ENCODE data around the gene NTN3.

Gene NTN3

GRCh38 chr16:2473446-2473926 lies 2.4 kb downstream of the NTN3 start:
- Histone ChIP-seq H3K4me3 (ENCODE audit: low read length in 2 of 2) (peak overlapping the region in 1 of 2 donors; percentile 72), H3K18ac (ENCODE audit: low read length) (peak overlapping the region; percentile 87)
- DNase-seq (ENCODE audit: low spot score) = no peak

GRCh38 chr16:2473999-2474876 lies 3.1 kb downstream of the NTN3 start:
- Histone ChIP-seq H4K8ac (ENCODE audit: low read depth, low read length) (peak overlapping the region; percentile 82), H3K9ac (ENCODE audit: low read depth, low read length, poor library complexity) (peak overlapping the region; percentile 99), H3K79me1 (ENCODE audit: low read depth, low read length) (peaks cover 13% of the 10 kb centered on the region), H3K9me3 (replicated peaks in 1 of 2; ENCODE audit: control insufficient read depth in 2 of 2, insufficient read depth in 1 of 2, low read depth in 1 of 2, low read length in 2 of 2) (no peaks in the 10 kb centered on the region), H3K18ac (ENCODE audit: low read length) (peak overlapping the region; percentile 100), H3K4ac (ENCODE audit: low read length) (peak overlapping the region; percentile 76), H3K4me1 (ENCODE audit: control insufficient read depth in 2 of 2, insufficient read depth in 1 of 2, low read depth in 1 of 2, low read length in 2 of 2) (peaks cover 25 to 30% of the 10 kb centered on the region in 2 donors), H3K4me3 (ENCODE audit: low read length in 2 of 2) (peak overlapping the region; percentile 79 to 91), H2BK120ac (ENCODE audit: low read depth, low read length) (no peak overlapping the region), H3K27ac (replicated peaks; ENCODE audit: low read length) (no peak overlapping the region), H3K27me3 (ENCODE audit: control insufficient read depth in 3 of 3, insufficient read depth in 3 of 3, low read depth in 1 of 3, low read length in 3 of 3) (peaks cover 0 to 24% (median 0%) of the 10 kb centered on the region in 3 experiments), H4K91ac (ENCODE audit: low read depth, low read length, poor library complexity) (no peak overlapping the region), H2AFZ (ENCODE audit: low read length) (peak overlapping the region; percentile 93), H2BK12ac (ENCODE audit: low read length) (peak overlapping the region; percentile 54), H3K36me3 (replicated peaks in 1 of 2; ENCODE audit: control insufficient read depth in 2 of 2, insufficient read depth in 2 of 2, low read length in 2 of 2) (no peaks in the 10 kb centered on the region), H3K23ac (ENCODE audit: low read depth, low read length, poor library complexity) (peak overlapping the region; percentile 99), H2BK15ac (ENCODE audit: low read length) (peak overlapping the region; percentile 88), H2BK5ac (ENCODE audit: low read length) (peak overlapping the region; percentile 82), H3K14ac (ENCODE audit: low read length) (peak overlapping the region; percentile 94), H3K4me2 (ENCODE audit: insufficient read depth, low read length, poor library complexity, severe bottlenecking) (peak overlapping the region; percentile 94), H2AK5ac (ENCODE audit: low read depth, low read length) (peak overlapping the region; percentile 96)
- DNase-seq (ENCODE audit: low spot score) = no peak
- no CpG with 5 or more reads among the region's 100 CpGs for WGBS, 2 donors (ENCODE audit: extremely low coverage in 2 of 2, insufficient read length in 2 of 2, insufficient replicate concordance in 1 of 2)

More at GRCh38 chr16:2473446-2473926, 2.4 kb downstream of the NTN3 start:
- no peak overlapping the region for H2BK12ac ChIP-seq (ENCODE audit: low read length)
- no peaks in the 10 kb centered on the region for H3K9me3 ChIP-seq (replicated peaks in 1 of 2; ENCODE audit: control insufficient read depth in 2 of 2, insufficient read depth in 1 of 2, low read depth in 1 of 2, low read length in 2 of 2)
- H3K36me3 ChIP-seq (replicated peaks in 1 of 2; ENCODE audit: control insufficient read depth in 2 of 2, insufficient read depth in 2 of 2, low read length in 2 of 2) = no peaks in the 10 kb centered on the region
- H2AK5ac ChIP-seq (ENCODE audit: low read depth, low read length) = peak overlapping the region; percentile 37
- H3K4me2 ChIP-seq (ENCODE audit: insufficient read depth, low read length, poor library complexity, severe bottlenecking) = peak overlapping the region; percentile 94
- peaks cover 31 to 37% of the 10 kb centered on the region in 2 donors for H3K4me1 ChIP-seq (ENCODE audit: control insufficient read depth in 2 of 2, insufficient read depth in 1 of 2, low read depth in 1 of 2, low read length in 2 of 2)
- H3K27me3 ChIP-seq (ENCODE audit: control insufficient read depth in 3 of 3, insufficient read depth in 3 of 3, low read depth in 1 of 3, low read length in 3 of 3) = peaks cover 0 to 24% (median 0%) of the 10 kb centered on the region in 3 experiments
- H2BK5ac ChIP-seq (ENCODE audit: low read length) = no peak overlapping the region
- WGBS, 2 donors (ENCODE audit: extremely low coverage in 2 of 2, insufficient read length in 2 of 2, insufficient replicate concordance in 1 of 2) = no CpG with 5 or more reads among the region's 49 CpGs
- H4K8ac ChIP-seq (ENCODE audit: low read depth, low read length) = no peak overlapping the region
- peaks cover 13% of the 10 kb centered on the region for H3K79me1 ChIP-seq (ENCODE audit: low read depth, low read length)
- H2BK120ac ChIP-seq (ENCODE audit: low read depth, low read length) = no peak overlapping the region
- H3K9ac ChIP-seq (ENCODE audit: low read depth, low read length, poor library complexity) = peak overlapping the region; percentile 99
- H2AFZ ChIP-seq (ENCODE audit: low read length) = peak overlapping the region; percentile 93
- H2BK15ac ChIP-seq (ENCODE audit: low read length) = no peak overlapping the region
- H3K4ac ChIP-seq (ENCODE audit: low read length) = peak overlapping the region; percentile 76
- no peak overlapping the region for H3K23ac ChIP-seq (ENCODE audit: low read depth, low read length, poor library complexity)
- H3K14ac ChIP-seq (ENCODE audit: low read length) = peak overlapping the region; percentile 71
- H4K91ac ChIP-seq (ENCODE audit: low read depth, low read length, poor library complexity) = peak overlapping the region; percentile 72
- no peak overlapping the region for H3K27ac ChIP-seq (replicated peaks; ENCODE audit: low read length)

DNA sequence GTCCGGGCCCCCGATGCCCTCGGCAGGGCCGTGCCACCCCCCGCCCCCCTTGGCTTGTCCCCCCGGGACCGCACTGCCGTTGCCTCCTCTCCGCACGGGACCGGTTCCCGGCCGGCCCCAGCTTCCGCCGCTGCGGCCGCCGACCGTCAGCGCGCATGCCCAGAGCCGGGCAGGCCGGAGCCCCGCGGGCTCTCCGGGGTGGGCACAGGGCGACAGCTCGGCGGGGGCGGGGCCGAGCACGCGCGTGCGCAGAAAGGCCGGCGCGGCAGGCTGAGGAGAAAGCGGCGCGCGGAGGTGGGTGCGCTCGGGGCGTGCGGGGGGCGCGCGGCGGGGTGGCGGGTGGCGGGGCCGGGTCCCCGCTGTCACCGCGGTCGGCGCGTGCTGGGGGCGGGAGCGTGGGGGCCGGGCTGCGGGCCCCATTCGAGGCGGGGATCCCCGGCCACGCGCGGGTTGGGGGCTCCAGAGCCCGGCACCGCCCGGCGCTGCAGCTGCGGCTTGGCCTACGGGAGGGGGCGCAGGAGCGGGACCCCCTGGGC lies 3.8 kb downstream of the NTN3 start, which contains the start of gene TBC1D24:
Gene TBC1D24, plus strand, starts transcription at position 251 of the 536 bp plus-strand sequence. CDS start 21,022 bp downstream, outside the sequence.
- Histone ChIP-seq H3K23ac (ENCODE audit: low read depth, low read length, poor library complexity) (peak within 1 kb of the TSS; percentile 99), H3K4me2 (ENCODE audit: insufficient read depth, low read length, poor library complexity, severe bottlenecking) (peak within 1 kb of the TSS; percentile 94), H2BK5ac (ENCODE audit: low read length) (peak within 1 kb of the TSS; percentile 82), H2AK5ac (ENCODE audit: low read depth, low read length) (peak within 1 kb of the TSS; percentile 96), H2AFZ (ENCODE audit: low read length) (peak within 1 kb of the TSS; percentile 93), H3K9ac (ENCODE audit: low read depth, low read length, poor library complexity) (peak within 1 kb of the TSS; percentile 99), H3K27ac (replicated peaks; ENCODE audit: low read length) (no peak within 1 kb of the TSS), H2BK15ac (ENCODE audit: low read length) (peak within 1 kb of the TSS; percentile 88), H3K79me1 (ENCODE audit: low read depth, low read length) (peaks cover 13% of the 10 kb centered on the region), H3K27me3 (ENCODE audit: control insufficient read depth in 3 of 3, insufficient read depth in 3 of 3, low read depth in 1 of 3, low read length in 3 of 3) (peaks cover 0 to 22% (median 0%) of the 10 kb centered on the region in 3 experiments), H3K4ac (ENCODE audit: low read length) (no peak within 1 kb of the TSS), H2BK12ac (ENCODE audit: low read length) (peak within 1 kb of the TSS; percentile 54), H4K8ac (ENCODE audit: low read depth, low read length) (peak within 1 kb of the TSS; percentile 82), H3K18ac (ENCODE audit: low read length) (peak within 1 kb of the TSS; percentile 100), H3K4me1 (ENCODE audit: control insufficient read depth in 2 of 2, insufficient read depth in 1 of 2, low read depth in 1 of 2, low read length in 2 of 2) (peaks cover 21 to 23% of the 10 kb centered on the region in 2 donors), H2BK120ac (ENCODE audit: low read depth, low read length) (no peak within 1 kb of the TSS), H3K4me3 (ENCODE audit: low read length in 2 of 2) (peak within 1 kb of the TSS; percentile 79 to 91), H3K9me3 (replicated peaks in 1 of 2; ENCODE audit: control insufficient read depth in 2 of 2, insufficient read depth in 1 of 2, low read depth in 1 of 2, low read length in 2 of 2) (no peaks in the 10 kb centered on the region), H3K14ac (ENCODE audit: low read length) (peak within 1 kb of the TSS; percentile 94), H4K91ac (ENCODE audit: low read depth, low read length, poor library complexity) (no peak within 1 kb of the TSS), H3K36me3 (replicated peaks in 1 of 2; ENCODE audit: control insufficient read depth in 2 of 2, insufficient read depth in 2 of 2, low read length in 2 of 2) (no peaks in the 10 kb centered on the region)
- no CpG with 5 or more reads among the region's 77 CpGs for WGBS, 2 donors (ENCODE audit: extremely low coverage in 2 of 2, insufficient read length in 2 of 2, insufficient replicate concordance in 1 of 2)
- peak; percentile 86 for DNase-seq (ENCODE audit: low spot score)

Data from neuronal stem cell (in vitro differentiated cells).